Measurements from ENCODE around the gene IL10RB.

Gene IL10RB

DNA sequence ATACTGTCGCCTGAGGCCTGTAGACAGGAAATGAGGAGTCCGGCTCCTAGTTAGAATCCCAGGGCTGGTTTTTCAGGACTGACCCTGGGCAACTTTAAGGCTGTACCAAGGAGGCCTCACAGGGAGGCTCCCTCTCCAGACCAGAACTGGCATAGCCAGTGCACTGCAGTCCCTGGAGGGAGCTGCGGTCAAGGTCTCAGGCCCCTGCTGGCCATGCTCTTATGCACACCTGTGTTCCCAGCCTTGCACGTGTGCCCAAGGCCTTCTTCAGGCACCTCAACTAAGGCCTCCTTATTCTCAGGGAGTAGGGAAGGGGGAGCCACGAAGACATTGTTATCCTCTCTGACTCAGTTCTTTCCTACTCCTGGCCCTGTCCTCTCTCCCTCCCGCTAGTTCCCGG, 36.6 kb downstream of the IL10RB start:
- TF ChIP-seq, protein P1, sequence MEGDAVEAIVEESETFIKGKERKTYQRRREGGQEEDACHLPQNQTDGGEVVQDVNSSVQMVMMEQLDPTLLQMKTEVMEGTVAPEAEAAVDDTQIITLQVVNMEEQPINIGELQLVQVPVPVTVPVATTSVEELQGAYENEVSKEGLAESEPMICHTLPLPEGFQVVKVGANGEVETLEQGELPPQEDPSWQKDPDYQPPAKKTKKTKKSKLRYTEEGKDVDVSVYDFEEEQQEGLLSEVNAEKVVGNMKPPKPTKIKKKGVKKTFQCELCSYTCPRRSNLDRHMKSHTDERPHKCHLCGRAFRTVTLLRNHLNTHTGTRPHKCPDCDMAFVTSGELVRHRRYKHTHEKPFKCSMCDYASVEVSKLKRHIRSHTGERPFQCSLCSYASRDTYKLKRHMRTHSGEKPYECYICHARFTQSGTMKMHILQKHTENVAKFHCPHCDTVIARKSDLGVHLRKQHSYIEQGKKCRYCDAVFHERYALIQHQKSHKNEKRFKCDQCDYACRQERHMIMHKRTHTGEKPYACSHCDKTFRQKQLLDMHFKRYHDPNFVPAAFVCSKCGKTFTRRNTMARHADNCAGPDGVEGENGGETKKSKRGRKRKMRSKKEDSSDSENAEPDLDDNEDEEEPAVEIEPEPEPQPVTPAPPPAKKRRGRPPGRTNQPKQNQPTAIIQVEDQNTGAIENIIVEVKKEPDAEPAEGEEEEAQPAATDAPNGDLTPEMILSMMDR (IDR thresholded peaks at IDR 0.05; ENCODE audit: low read depth, low read length) = no peak
- DNase-seq (ENCODE audit: extremely low read depth, low read depth) = no peak

GRCh38 chr21:33305344-33305671, 39.1 kb downstream of the IL10RB start:
- DNase-seq (ENCODE audit: extremely low read depth, low read depth) = no peak
- TF ChIP-seq, protein P1 (IDR thresholded peaks at IDR 0.05; ENCODE audit: low read depth, low read length) = no peak

GRCh38 chr21:33305938-33306337, 39.8 kb downstream of the IL10RB start:
- DNase-seq (ENCODE audit: extremely low read depth, low read depth) = no peak
- TF ChIP-seq, protein P1 (IDR thresholded peaks at IDR 0.05; ENCODE audit: low read depth, low read length) = no peak

DNA sequence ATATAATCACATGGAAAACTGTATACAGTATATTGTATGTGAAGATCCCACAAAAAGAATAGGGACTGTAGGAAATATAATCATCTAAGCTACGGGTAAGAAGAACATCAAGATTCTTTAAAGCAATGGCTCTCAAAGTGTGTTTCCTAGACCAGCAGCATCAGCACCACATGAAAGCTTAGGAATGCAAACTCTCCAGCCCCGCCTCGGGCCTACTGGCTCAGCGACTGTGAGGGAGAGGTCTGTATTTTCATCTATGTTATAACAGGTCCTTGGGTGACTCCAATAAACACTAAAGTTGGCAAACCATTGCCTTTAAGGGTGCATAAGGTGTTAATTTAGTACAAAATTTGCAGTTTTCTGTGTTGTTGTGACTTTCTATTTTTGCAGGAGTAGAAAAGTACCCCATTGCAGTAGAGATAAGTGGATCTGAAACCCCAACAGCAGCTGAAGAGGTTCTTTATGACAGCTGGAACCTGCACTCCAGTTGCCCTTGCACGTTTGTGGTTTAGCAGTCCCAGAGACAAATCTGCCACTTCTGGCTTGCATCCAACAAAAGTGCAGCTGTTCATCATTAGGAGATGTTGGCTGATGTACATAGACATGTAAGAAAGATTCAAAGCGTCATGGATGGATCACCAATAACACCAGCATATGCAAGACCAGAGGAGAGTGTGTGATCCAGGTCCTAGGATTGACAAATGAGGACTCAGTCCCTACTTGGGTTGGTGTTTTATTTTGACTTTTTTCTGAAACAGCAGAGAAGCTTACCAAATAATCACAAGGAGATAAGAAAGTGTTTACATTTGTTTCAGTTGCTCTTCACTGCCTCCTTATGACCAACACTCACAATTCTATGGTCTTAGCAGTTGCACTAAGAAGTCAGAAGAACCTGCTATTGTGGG, 42.7 kb downstream of the IL10RB start:
- TF ChIP-seq, protein P1 (IDR thresholded peaks at IDR 0.05; ENCODE audit: low read depth, low read length) = no peak
- DNase-seq (ENCODE audit: extremely low read depth, low read depth) = no peak

- DNase-seq (ENCODE audit: extremely low read depth, low read depth) = no peak
- TF ChIP-seq, protein P1 (IDR thresholded peaks at IDR 0.05; ENCODE audit: low read depth, low read length) = no peak
Observed at GRCh38 chr21:33309778-33310177, 43.6 kb downstream of the IL10RB start.

DNA sequence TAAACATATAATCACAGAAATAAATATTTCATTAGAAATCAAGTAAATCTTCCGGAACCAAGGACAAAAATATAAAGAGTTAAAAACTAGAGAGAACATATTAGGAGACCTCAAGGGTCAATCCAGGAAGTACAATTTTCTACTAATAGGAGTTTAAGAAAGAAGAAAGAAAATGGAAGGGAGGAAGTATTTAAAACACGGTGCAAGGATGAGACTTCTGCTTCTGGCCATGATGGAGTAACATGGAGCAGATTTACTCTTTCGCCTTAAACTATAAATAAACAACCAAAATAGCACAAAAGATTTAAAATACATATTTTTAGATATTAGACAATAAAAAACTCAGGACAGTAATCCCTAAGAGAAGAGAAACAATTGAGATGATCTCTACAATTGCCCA, 46.0 kb downstream of the IL10RB start:
- TF ChIP-seq, protein P1 (IDR thresholded peaks at IDR 0.05; ENCODE audit: low read depth, low read length) = no peak
- DNase-seq (ENCODE audit: extremely low read depth, low read depth) = no peak

- no peak for DNase-seq (ENCODE audit: extremely low read depth, low read depth)
- TF ChIP-seq, protein P1 (IDR thresholded peaks at IDR 0.05; ENCODE audit: low read depth, low read length) = no peak
Observed at GRCh38 chr21:33313183-33313582, 47.0 kb downstream of the IL10RB start.
